Measurements from ENCODE around the gene NXPH1. TPM values are rescaled to one million over a fixed set of nuclear protein-coding genes. Genes with fewer than 3 reads are reported as not detected.

Gene NXPH1
- polyA plus RNA-seq, 1 experiment = not detected

DNA sequence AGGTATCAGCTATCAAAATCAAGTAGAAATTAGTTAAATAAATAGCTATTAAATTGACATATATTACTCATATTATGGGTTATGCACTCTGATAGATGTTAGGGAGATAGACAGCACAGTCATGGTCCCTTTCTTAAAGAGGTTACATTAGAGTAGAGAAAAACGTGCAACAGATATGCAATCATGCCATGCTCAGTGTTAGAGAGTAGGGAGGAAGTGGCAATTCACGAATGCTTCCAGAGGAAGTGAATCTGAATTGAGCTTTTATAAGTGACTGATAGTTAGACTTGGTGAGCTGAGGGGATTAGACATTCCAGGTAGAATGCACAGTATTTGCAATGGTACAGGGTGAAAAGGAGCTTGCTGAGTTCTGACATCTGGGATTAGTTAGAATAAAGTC lies 349.8 kb downstream of the NXPH1 start:
- no peak for DNase-seq (ENCODE audit: low read depth)
- Histone ChIP-seq H3K36me3 (ENCODE audit: control insufficient read depth, insufficient read depth, low read length) (no peaks in the 10 kb centered on the region), H3K4me3 (ENCODE audit: low read depth, low read length) (no peak overlapping the region), H3K27me3 (ENCODE audit: control insufficient read depth, insufficient read depth, low read length) (no peaks in the 10 kb centered on the region)
- ChIA-PET CTCF (no interaction called here), POLR2A (no interaction called here)
- TF ChIP-seq, protein P1, sequence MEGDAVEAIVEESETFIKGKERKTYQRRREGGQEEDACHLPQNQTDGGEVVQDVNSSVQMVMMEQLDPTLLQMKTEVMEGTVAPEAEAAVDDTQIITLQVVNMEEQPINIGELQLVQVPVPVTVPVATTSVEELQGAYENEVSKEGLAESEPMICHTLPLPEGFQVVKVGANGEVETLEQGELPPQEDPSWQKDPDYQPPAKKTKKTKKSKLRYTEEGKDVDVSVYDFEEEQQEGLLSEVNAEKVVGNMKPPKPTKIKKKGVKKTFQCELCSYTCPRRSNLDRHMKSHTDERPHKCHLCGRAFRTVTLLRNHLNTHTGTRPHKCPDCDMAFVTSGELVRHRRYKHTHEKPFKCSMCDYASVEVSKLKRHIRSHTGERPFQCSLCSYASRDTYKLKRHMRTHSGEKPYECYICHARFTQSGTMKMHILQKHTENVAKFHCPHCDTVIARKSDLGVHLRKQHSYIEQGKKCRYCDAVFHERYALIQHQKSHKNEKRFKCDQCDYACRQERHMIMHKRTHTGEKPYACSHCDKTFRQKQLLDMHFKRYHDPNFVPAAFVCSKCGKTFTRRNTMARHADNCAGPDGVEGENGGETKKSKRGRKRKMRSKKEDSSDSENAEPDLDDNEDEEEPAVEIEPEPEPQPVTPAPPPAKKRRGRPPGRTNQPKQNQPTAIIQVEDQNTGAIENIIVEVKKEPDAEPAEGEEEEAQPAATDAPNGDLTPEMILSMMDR (IDR thresholded peaks at IDR 0.05; ENCODE audit: insufficient read depth, low read depth, low read length) = no peak

DNA sequence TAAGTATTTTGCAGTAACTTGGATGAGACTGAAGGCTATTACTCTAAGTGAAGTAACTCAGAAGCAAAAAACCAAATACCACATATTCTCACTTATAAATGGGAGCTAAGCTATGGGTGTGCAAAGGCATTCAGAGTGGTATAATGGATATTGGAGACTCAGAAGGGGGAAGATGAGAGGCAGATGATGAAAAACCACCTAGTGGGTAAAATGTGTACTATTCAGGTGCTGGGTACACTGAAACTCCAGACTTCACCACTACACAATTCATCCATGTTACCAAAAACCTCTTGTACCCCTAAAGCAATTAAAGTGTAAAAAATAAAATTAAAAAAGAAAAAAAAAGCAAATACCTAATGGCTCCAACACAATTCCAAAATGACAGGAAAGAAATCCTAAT lies 351.7 kb downstream of the NXPH1 start:
- CTCF ChIA-PET = no interaction called here

DNA sequence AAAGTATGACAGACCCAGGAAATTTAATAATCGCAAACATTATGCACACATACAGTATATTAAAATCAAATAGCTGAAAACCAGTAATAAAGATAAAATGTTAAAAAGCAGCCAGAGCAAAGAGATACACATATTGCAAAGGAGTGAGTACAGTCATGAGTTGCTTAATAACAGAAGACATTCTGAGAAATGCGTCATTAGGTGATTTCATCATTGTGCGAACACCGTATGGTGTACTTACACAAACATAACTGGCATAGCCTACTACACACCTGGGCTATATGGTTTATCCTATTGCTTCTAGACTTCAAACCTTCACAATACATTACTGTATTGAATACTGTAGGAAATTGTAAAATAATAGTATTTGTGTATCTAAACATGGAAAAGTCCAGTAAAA lies 367.6 kb downstream of the NXPH1 start:
- DNase-seq (ENCODE audit: low read depth) = no peak
- TF ChIP-seq, protein P1 (IDR thresholded peaks at IDR 0.05; ENCODE audit: insufficient read depth, low read depth, low read length) = no peak
- Histone ChIP-seq H3K4me3 (ENCODE audit: low read depth, low read length) (no peak overlapping the region), H3K27me3 (ENCODE audit: control insufficient read depth, insufficient read depth, low read length) (no peaks in the 10 kb centered on the region), H3K36me3 (ENCODE audit: control insufficient read depth, insufficient read depth, low read length) (no peaks in the 10 kb centered on the region)
- ChIA-PET POLR2A (no interaction called here), CTCF (no interaction called here)

More for the DNA sequence above, 351.7 kb downstream of the NXPH1 start:
- H3K36me3 ChIP-seq (ENCODE audit: control insufficient read depth, insufficient read depth, low read length) = no peaks in the 10 kb centered on the region
- DNase-seq (ENCODE audit: low read depth) = no peak
- H3K4me3 ChIP-seq (ENCODE audit: low read depth, low read length) = no peak overlapping the region
- POLR2A ChIA-PET = no interaction called here
- TF ChIP-seq, protein P1 (IDR thresholded peaks at IDR 0.05; ENCODE audit: insufficient read depth, low read depth, low read length) = no peak
- no peaks in the 10 kb centered on the region for H3K27me3 ChIP-seq (ENCODE audit: control insufficient read depth, insufficient read depth, low read length)

Other genes with a start within 250 kb of the NXPH1 start
- gene ICA1, start 171.4 kb upstream of the NXPH1 start, polyA plus RNA-seq (2011; rRNA removed) = 0.15 and 0.60 TPM in 2 replicates